GM18526 (cell line): Measurements from ENCODE around the gene PARD3B.

ENCODE experiments used
- POLR2A ChIP-seq: IDR thresholded peaks from 3 replicates; pipeline ENCODE4 v1.6.1; 2011; ENCODE audit not compliant: insufficient read length; ENCODE audit errors: extremely low read depth

PARD3B gene

GRCh38 chr2:204950695-204951346 lies 405.5 kb downstream of the PARD3B start:
- no peak for TF ChIP-seq POLR2A

- no peak for TF ChIP-seq POLR2A
These were observed 413.1 kb downstream of the PARD3B start for GRCh38 chr2:204958371-204958770.

DNA sequence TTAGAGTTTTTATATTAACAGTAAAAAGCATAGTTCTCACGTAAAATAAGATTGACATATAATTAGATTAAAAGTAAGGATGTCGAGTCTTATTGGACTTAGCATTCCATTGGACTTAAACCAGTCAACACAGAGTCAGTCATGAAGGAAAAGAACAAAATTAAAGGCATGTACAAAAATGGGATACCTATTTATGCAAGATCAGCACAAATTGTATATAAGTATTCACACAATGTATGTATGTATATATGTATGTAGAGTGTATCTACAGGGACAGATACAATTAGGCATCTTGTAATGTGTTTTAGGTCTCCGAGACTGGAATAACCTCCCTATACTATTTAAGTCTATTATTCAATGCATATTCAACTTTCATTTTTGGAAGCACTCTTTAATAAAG lies 419.1 kb downstream of the PARD3B start:
- TF ChIP-seq POLR2A, result no peak

DNA sequence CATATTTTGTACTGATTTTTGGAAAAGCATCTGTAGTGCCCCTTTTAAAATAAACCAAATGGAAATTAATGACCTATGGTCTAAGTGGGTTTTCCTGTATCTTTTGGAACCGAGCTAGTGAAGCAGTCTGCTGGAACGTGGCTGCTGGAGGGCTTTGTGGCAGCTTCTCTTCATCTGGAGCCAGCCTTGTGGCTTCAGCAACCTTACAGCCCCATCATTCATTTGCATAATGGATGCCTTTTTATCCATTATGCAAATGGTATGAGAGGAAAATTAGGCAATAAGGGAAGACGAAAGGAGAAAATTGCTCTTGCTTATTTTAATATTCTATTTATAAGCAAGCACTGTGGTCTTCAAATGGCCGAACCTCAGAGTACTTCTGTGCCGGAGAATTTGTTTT lies 421.0 kb downstream of the PARD3B start:
- TF ChIP-seq POLR2A, result no peak

- no peak for TF ChIP-seq POLR2A
These were observed 422.1 kb downstream of the PARD3B start for GRCh38 chr2:204967199-204967960.

- no peak for TF ChIP-seq POLR2A
These were observed 426.1 kb downstream of the PARD3B start for GRCh38 chr2:204971206-204971907.

- no peak for TF ChIP-seq POLR2A
These were observed 426.9 kb downstream of the PARD3B start for GRCh38 chr2:204972161-204972560.

DNA sequence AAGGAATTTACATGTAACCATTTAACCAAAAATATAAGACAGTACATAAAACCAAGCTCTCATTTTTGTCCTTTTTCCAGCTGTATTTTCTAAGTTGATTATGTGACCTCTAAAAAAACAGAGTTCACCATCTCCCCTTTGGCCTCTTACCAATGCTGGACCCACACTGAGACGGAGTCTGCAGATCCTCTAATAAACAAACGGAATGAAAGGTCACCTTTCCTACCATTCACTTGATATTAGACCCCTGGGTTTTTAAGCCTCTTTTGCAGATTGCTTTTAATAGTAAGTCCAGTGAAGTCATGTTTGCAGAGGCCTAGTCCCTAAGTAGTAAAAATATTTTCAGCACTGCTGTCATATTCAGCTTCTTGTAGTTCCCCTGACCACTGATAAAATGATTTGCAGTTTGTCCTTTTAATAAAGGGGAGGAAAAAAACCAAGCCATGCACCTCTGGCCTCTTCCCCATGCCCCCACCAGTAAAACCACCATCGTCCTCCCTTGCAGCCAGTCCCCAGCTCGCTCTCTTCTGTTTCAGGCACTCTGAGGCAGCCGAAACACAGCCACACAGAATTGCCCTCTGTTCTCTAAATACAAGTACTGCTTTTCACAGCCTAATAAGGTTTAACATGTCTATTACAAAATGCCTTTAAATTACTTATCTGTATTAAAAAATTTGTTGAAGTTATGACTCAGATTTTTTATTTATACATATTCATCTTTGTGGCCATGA lies 427.5 kb downstream of the PARD3B start:
- TF ChIP-seq POLR2A, result no peak

DNA sequence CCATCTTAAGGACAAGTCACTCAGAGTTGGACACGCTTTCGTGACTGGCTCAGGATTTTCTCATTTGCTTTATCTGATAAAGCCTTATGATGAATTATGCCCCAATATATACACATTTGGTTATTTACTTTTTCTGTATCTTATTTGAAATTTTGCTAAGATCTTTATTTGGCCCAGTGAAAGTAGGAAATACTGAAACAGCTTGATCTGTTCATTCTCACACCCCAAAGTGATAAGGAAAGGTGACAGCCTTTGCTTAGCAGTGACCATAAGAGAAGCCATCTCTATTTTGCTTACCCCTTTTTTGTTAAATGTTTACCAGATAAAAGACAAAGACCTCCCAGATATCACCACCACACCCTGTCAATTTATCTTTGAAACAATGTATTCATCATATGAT lies 428.3 kb downstream of the PARD3B start:
- no peak for TF ChIP-seq POLR2A

GRCh38 chr2:204974487-204974886 lies 429.2 kb downstream of the PARD3B start:
- no peak for TF ChIP-seq POLR2A

DNA sequence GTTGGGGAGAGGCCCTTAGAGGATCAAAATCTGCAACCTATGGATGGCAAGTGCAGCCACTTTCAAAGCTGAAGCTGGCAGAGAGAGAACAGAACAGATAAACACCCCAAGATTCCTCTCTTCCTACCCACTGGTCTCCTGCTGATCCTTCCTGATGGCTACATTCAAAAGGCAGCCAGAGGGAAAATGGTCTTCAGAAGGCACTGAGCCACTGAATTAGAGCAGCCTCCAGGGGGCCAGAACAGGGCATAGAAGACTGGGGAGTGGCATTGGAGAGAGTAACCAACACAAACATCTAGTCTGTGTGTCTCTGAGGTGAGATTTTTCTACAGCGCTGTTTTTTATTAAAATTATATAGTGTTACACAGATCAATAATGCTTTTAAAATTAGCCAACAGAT lies 432.6 kb downstream of the PARD3B start:
- TF ChIP-seq POLR2A, result no peak

GRCh38 chr2:204982303-204982702 lies 437.0 kb downstream of the PARD3B start:
- no peak for TF ChIP-seq POLR2A

GRCh38 chr2:204984518-204984917 lies 439.2 kb downstream of the PARD3B start:
- no peak for TF ChIP-seq POLR2A

DNA sequence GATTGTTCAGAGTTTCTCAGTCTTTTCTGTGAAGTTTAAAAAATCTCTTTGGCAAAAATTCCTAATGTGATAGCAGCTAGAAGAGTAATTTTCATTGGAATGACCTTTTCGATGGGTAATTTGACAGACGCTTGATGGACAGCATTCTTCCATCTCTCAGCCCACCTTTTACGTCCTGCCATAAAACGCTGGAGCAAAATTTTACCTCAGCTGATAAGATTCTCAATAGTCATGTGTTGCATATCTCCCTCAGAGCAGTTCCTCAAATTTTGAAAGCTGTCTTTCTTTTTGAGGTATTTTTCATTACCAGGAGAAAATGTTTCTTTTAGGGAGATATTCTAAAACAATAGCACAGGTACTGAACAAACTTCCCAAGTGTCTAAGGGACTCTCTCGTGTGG lies 441.4 kb downstream of the PARD3B start:
- no peak for TF ChIP-seq POLR2A

GRCh38 chr2:204988836-204989235 lies 443.6 kb downstream of the PARD3B start:
- TF ChIP-seq POLR2A, result no peak
